ENCODE results near the gene ARHGAP11A. TPM values are rescaled to one million over a fixed set of nuclear protein-coding genes. Genes with fewer than 3 reads are reported as not detected.

Gene ARHGAP11A
- total RNA-seq, 1 donor from 2014 or later = 7.7 TPM

- no peak for DNase-seq (ENCODE audit: low read depth)
- no peak for TF ChIP-seq CTCF (IDR thresholded peaks at IDR 0.05; ENCODE audit: insufficient read depth, low read length, poor library complexity, severe bottlenecking)
- Histone ChIP-seq H3K27me3 (ENCODE audit: control insufficient read depth, insufficient read depth, low read length) (no peaks in the 10 kb centered on the region), H3K36me3 (ENCODE audit: control insufficient read depth, insufficient read depth, low read length) (peaks cover 2% of the 10 kb centered on the region), H3K4me3 (ENCODE audit: low read depth, low read length) (no peak overlapping the region)
These were observed 21.7 kb downstream of the ARHGAP11A start for GRCh38 chr15:32636908-32637567.

GRCh38 chr15:32637704-32638103 lies 22.4 kb downstream of the ARHGAP11A start:
- no peak for DNase-seq (ENCODE audit: low read depth)
- H3K4me3 ChIP-seq (ENCODE audit: low read depth, low read length) = no peak overlapping the region
- no peaks in the 10 kb centered on the region for H3K27me3 ChIP-seq (ENCODE audit: control insufficient read depth, insufficient read depth, low read length)
- no peak for TF ChIP-seq CTCF (IDR thresholded peaks at IDR 0.05; ENCODE audit: insufficient read depth, low read length, poor library complexity, severe bottlenecking)
- H3K36me3 ChIP-seq (ENCODE audit: control insufficient read depth, insufficient read depth, low read length) = peaks cover 2% of the 10 kb centered on the region

- no peak for DNase-seq (ENCODE audit: low read depth)
- peak within 1 kb of the TSS; percentile 26 for H3K4me3 ChIP-seq (ENCODE audit: low read depth, low read length)
These were observed 26.3 kb downstream of the ARHGAP11A start, which contains the start of gene SCG5 for GRCh38 chr15:32641517-32642059. Gene SCG5, plus strand, starts transcription at chr15:32641710. Its CDS starts 1,883 bp downstream, at chr15:32643593.

GRCh38 chr15:32642667-32643435 lies 27.5 kb downstream of the ARHGAP11A start:
- H3K27me3 ChIP-seq (ENCODE audit: control insufficient read depth, insufficient read depth, low read length) = no peaks in the 10 kb centered on the region
- H3K4me3 ChIP-seq (ENCODE audit: low read depth, low read length) = no peak overlapping the region
- no peaks in the 10 kb centered on the region for H3K36me3 ChIP-seq (ENCODE audit: control insufficient read depth, insufficient read depth, low read length)
- no peak for DNase-seq (ENCODE audit: low read depth)
- no peak for TF ChIP-seq CTCF (IDR thresholded peaks at IDR 0.05; ENCODE audit: insufficient read depth, low read length, poor library complexity, severe bottlenecking)

More at GRCh38 chr15:32641517-32642059, 26.3 kb downstream of the ARHGAP11A start, which contains the start of gene SCG5:
- Histone ChIP-seq H3K27me3 (ENCODE audit: control insufficient read depth, insufficient read depth, low read length) (no peaks in the 10 kb centered on the region), H3K36me3 (ENCODE audit: control insufficient read depth, insufficient read depth, low read length) (no peaks in the 10 kb centered on the region)
- no peak for TF ChIP-seq CTCF (IDR thresholded peaks at IDR 0.05; ENCODE audit: insufficient read depth, low read length, poor library complexity, severe bottlenecking)

- TF ChIP-seq CTCF (IDR thresholded peaks at IDR 0.05; ENCODE audit: insufficient read depth, low read length, poor library complexity, severe bottlenecking) = no peak
- no peak for DNase-seq (ENCODE audit: low read depth)
- Histone ChIP-seq H3K36me3 (ENCODE audit: control insufficient read depth, insufficient read depth, low read length) (no peaks in the 10 kb centered on the region), H3K27me3 (ENCODE audit: control insufficient read depth, insufficient read depth, low read length) (no peaks in the 10 kb centered on the region), H3K4me3 (ENCODE audit: low read depth, low read length) (no peak overlapping the region)
These were observed 28.7 kb downstream of the ARHGAP11A start for GRCh38 chr15:32643907-32644445.
